Fibroblast of pulmonary artery (primary cell): Measurements from ENCODE around the gene GABRB2.

Experiments used
- DNase-seq: peaks from one replicate; pipeline ENCODE4 v3.0.0-alpha.2; 2010; ENCODE audit warnings: low read depth
- H3K4me3 ChIP-seq: replicated peaks from 2 replicates; pipeline ENCODE4 v1.5.1; 2011; ENCODE audit warnings: low read depth, mild to moderate bottlenecking, control low read depth, low read length, moderate library complexity
- TF ChIP-seq, protein P1 (sequence below): IDR thresholded peaks from 2 replicates; pipeline ENCODE4 v1.5.1; 2011; ENCODE audit warnings: mild to moderate bottlenecking, control low read depth, low read length, inconsistent platforms; ENCODE audit errors: missing control alignments

GABRB2 gene

DNA sequence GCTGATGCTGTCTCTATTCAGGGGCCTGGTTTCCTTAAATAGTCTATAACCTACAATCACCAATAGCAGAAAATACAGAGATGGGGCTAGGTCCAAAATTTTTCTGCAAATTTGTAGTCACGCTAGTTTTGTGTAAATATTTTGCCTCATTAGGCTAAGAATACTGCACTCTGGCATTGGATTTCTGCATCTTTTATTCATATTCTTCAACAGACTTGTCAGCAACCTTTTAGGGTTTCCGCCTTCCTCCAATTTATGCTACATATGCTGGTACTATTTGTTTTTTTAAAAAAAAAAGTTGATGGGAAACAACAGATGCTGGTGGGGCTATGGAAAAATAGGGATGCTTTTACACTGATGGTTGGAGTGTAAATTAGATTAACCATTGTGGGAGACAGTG is 202.3 kb downstream of the GABRB2 start:
- TF ChIP-seq, protein P1, sequence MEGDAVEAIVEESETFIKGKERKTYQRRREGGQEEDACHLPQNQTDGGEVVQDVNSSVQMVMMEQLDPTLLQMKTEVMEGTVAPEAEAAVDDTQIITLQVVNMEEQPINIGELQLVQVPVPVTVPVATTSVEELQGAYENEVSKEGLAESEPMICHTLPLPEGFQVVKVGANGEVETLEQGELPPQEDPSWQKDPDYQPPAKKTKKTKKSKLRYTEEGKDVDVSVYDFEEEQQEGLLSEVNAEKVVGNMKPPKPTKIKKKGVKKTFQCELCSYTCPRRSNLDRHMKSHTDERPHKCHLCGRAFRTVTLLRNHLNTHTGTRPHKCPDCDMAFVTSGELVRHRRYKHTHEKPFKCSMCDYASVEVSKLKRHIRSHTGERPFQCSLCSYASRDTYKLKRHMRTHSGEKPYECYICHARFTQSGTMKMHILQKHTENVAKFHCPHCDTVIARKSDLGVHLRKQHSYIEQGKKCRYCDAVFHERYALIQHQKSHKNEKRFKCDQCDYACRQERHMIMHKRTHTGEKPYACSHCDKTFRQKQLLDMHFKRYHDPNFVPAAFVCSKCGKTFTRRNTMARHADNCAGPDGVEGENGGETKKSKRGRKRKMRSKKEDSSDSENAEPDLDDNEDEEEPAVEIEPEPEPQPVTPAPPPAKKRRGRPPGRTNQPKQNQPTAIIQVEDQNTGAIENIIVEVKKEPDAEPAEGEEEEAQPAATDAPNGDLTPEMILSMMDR = no peak
- no peak overlapping the region for H3K4me3 ChIP-seq
- DNase-seq = no peak

DNA sequence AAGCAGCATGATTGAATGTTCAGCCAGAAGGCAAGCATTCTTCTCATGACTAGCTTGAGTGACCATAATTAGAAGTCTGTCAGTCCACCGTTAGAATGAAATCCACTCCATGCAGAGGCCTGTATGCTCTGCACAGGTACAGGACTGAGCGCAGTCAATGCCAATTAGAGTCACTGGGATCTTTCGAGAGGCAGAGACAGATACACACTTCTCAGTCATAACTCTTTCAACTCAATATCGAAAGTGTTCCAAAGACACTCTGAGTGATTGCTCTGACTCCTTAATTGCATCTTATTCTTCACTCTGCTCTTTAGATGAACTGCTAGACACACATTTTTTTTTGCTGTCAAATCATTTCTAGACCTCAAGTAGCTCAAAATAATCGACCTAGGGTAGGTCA is 203.6 kb downstream of the GABRB2 start:
- no peak overlapping the region for H3K4me3 ChIP-seq
- DNase-seq = no peak
- TF ChIP-seq, protein P1 = no peak

DNA sequence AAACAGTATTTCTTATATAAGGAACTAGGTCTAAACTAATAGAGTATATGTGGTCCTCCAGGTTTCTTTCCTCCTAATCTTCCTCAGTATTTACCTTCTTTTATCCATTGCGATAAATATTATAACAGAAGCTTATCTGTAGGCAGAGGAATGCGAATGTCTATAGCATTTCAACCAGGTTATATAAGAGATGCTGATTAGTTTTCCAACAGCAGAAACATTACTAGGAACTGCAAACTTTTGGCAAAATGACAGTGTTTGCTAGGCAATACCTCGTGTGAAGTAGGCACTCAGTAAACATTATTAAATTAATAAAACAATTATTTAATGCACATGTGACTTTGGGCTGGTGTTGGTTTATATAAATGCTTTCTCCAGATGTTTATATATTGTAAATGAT is 206.5 kb downstream of the GABRB2 start:
- no peak overlapping the region for H3K4me3 ChIP-seq
- TF ChIP-seq, protein P1 = no peak
- no peak for DNase-seq

DNA sequence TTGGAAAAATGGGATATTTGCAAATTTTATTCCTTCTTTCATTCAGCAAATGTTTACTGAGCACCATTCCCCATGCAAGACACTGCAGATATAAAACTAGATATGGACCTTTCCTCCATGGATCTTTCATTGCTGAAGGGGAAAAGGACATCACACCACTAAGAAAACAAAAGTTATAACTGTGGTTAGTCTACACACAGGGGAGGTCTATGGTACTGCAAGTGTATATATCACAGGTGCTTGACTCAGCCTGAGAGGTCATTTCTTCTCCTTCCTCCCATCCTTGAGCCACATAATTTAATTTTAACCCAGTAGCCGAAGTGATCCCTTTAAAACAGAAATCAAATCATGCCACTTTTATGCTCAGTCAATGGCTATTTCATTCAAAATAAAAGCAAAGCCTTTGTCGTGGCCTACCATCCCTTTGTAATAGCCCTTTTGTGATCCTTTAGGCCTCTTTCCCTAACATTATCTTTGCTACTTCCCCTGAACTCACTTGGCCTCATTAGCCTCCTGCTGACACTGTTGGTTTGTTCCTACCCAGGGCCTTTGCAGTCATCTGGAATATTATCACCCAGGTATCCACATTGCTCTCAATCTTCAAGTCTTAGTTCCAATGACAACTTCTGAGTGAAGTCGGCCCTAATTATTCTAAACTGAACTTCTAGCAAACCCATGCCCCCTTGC is 213.2 kb downstream of the GABRB2 start:
- H3K4me3 ChIP-seq = no peak overlapping the region
- TF ChIP-seq, protein P1 = no peak
- no peak for DNase-seq

DNA sequence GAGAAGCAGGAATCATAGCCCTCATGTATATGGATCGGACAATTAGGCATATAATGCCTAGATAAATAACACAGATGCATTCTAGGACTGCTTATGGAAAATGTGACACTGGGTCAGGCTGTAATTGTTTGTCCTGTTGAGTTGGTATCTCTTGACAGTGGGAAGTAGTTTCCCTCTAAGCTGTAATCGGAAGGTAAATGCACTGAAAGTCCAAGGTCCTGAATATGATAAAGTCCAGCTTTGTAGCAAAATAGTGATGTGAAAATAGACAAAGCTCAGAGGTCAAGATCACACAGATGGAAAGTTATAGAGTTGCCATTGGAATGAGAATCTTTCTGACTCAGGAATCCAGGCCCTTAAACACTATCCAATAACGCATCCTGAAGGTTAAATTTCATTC is 214.2 kb downstream of the GABRB2 start:
- DNase-seq = no peak
- TF ChIP-seq, protein P1 = no peak
- H3K4me3 ChIP-seq = no peak overlapping the region

DNA sequence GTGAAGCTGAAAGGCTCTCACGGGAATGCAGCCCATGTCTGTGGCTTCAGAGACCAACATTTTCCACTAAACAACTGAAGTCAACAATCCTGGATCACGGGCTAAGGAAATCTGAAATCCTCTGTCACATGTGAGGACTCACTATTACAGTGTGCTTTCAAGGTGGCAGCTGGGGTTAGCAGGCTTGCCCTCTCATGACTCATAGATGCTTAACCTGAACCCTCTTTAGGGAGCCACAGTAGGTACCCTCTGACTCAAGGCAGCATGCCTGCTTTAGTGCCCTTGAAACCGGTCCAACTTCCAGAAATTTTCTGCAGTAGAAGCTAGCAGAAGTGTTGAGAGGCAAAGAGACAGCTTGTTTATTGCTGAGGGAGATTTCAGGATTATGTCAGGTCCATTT is 232.5 kb downstream of the GABRB2 start:
- TF ChIP-seq, protein P1 = no peak
- no peak for DNase-seq
- no peak overlapping the region for H3K4me3 ChIP-seq

DNA sequence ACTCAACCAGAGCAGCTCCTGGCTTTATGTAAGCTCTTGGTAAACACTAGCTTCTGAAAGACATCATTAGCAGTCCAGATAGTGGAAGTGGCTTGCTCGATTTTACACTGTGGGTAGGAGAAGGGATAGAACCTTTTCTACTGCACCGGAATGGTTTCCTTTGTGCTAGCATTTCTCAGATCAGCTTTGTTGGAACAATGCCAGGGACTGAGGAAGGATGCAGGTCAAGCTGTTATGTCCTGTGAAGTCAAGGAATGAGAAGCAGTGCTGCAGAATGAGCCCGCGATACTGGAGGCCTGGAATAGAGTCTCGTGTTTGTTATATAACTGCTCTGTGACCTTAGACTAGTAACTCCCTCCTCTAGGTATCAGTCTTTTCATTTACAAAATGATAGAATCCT is 233.6 kb downstream of the GABRB2 start:
- TF ChIP-seq, protein P1 = no peak
- DNase-seq = no peak
- H3K4me3 ChIP-seq = no peak overlapping the region
